ENCODE data around the gene KLHL9.
A peak's percentile ranks its signal among the peaks of the same experiment; 100 is the strongest.

KLHL9 gene

DNA sequence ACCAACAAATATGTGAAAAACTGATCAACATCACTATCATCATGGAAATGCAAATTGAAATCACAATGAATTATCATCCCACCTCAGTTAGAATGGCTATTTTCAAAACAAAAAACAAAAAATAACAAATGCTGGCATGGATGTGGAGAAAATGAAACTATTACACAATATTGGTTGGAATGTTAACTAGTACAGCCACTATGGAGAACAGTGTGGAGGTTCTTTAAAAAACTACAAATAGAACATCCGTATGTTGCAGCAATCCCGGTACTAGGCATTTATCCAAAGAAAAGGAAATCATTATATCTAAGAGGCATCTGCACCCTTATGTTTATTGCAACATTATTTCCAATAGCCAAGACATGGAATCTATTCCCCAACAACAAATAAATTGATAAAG is 21.1 kb downstream of the KLHL9 start:
- Histone ChIP-seq H3K4me2 (no peak overlapping the region), H2AFZ (ENCODE audit: low read depth) (no peak overlapping the region), H3K27ac (no peak overlapping the region), H3K79me2 (ENCODE audit: insufficient read depth, low read depth) (no peaks in the 10 kb centered on the region), H3K27me3 (ENCODE audit: insufficient read depth, low read depth) (peaks cover 4% of the 10 kb centered on the region; the same call in 1 of the 2 replicates), H3K4me1 (ENCODE audit: low read depth, poor library complexity, severe bottlenecking) (peaks cover 8% of the 10 kb centered on the region), H3K4me3 (IDR thresholded peaks at IDR 0.05; ENCODE audit: insufficient read depth, low read depth, low read length) (no peak overlapping the region), H3K36me3 (ENCODE audit: insufficient read depth) (no peaks in the 10 kb centered on the region), H3K9ac (no peak overlapping the region), H4K20me1 (ENCODE audit: insufficient read depth) (no peaks in the 10 kb centered on the region)
- TF ChIP-seq, protein P1, sequence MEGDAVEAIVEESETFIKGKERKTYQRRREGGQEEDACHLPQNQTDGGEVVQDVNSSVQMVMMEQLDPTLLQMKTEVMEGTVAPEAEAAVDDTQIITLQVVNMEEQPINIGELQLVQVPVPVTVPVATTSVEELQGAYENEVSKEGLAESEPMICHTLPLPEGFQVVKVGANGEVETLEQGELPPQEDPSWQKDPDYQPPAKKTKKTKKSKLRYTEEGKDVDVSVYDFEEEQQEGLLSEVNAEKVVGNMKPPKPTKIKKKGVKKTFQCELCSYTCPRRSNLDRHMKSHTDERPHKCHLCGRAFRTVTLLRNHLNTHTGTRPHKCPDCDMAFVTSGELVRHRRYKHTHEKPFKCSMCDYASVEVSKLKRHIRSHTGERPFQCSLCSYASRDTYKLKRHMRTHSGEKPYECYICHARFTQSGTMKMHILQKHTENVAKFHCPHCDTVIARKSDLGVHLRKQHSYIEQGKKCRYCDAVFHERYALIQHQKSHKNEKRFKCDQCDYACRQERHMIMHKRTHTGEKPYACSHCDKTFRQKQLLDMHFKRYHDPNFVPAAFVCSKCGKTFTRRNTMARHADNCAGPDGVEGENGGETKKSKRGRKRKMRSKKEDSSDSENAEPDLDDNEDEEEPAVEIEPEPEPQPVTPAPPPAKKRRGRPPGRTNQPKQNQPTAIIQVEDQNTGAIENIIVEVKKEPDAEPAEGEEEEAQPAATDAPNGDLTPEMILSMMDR (conservative IDR thresholded peaks at IDR 0.05; ENCODE audit: low read depth, low read length) = no peak

DNA sequence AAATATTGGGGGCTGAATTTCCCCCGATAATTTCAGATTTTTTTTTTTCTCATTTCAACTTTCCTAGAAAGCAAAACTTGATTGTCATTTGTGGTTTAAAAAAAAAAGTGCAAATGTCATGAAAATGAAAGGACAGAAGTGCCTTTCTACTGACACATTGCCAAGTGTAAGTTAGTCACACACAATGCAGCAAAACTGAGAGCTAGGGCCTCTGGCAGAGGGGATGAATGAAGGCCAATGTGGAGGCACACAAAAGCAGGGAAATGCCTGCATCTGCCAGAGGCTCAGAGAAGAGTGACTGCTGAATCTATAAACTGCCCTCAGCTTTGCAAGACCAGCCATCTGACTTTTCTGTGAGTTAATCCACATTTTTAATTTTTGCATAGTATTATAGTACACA is 23.3 kb downstream of the KLHL9 start:
- H3K27ac ChIP-seq = no peak overlapping the region

DNA sequence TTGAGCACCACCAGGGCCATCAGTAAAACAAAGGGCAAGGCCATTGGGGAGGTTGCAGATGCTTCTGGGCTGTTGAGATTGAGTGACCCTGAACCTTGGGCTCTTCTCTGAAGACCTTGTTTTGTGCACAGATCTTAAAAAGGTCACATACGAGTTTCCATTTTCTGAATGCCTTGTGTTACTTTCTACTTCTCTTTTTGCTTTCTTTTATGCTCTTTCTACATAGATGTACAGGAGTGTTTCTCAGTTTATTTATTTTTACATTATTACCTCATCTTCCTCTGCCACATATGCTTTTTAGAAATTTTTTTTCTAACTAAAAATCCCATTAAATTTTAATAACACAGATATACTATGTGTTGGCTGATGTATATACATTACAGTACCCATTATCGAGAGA is 30.0 kb downstream of the KLHL9 start, which contains the start of gene IFNA5:
TSS of gene IFNA5 (minus strand) at position 101 of the 400 bp plus-strand sequence. CDS start at position 44, 57 bp downstream.
- no peaks in the 10 kb centered on the region for H3K79me2 ChIP-seq (ENCODE audit: insufficient read depth, low read depth)
- no peaks in the 10 kb centered on the region; the same call in 1 of the 2 replicates for H3K27me3 ChIP-seq (ENCODE audit: insufficient read depth, low read depth)
- H3K9ac ChIP-seq = no peak within 1 kb of the TSS
- H3K36me3 ChIP-seq (ENCODE audit: insufficient read depth) = no peaks in the 10 kb centered on the region
- TF ChIP-seq, protein P1 (conservative IDR thresholded peaks at IDR 0.05; ENCODE audit: low read depth, low read length) = no peak
- no peak within 1 kb of the TSS for H2AFZ ChIP-seq (ENCODE audit: low read depth)
- no peaks in the 10 kb centered on the region for H4K20me1 ChIP-seq (ENCODE audit: insufficient read depth)
- no peak within 1 kb of the TSS for H3K4me3 ChIP-seq (IDR thresholded peaks at IDR 0.05; ENCODE audit: insufficient read depth, low read depth, low read length)
- no peak within 1 kb of the TSS for H3K27ac ChIP-seq
- no peak within 1 kb of the TSS for H3K4me2 ChIP-seq
- H3K4me1 ChIP-seq (ENCODE audit: low read depth, poor library complexity, severe bottlenecking) = no peaks in the 10 kb centered on the region

More for the DNA sequence above, 23.3 kb downstream of the KLHL9 start:
- peaks cover 8% of the 10 kb centered on the region for H3K4me1 ChIP-seq (ENCODE audit: low read depth, poor library complexity, severe bottlenecking)
- H3K36me3 ChIP-seq (ENCODE audit: insufficient read depth) = no peaks in the 10 kb centered on the region
- no peak overlapping the region for H3K4me3 ChIP-seq (IDR thresholded peaks at IDR 0.05; ENCODE audit: insufficient read depth, low read depth, low read length)
- H3K4me2 ChIP-seq = peak overlapping the region; percentile 17; the same call in 1 of the 2 replicates
- no peaks in the 10 kb centered on the region for H4K20me1 ChIP-seq (ENCODE audit: insufficient read depth)
- TF ChIP-seq, protein P1 (conservative IDR thresholded peaks at IDR 0.05; ENCODE audit: low read depth, low read length) = no peak
- no peak overlapping the region for H2AFZ ChIP-seq (ENCODE audit: low read depth)
- no peaks in the 10 kb centered on the region for H3K79me2 ChIP-seq (ENCODE audit: insufficient read depth, low read depth)
- peaks cover 4% of the 10 kb centered on the region; the same call in 1 of the 2 replicates for H3K27me3 ChIP-seq (ENCODE audit: insufficient read depth, low read depth)
- no peak overlapping the region for H3K9ac ChIP-seq

DNA sequence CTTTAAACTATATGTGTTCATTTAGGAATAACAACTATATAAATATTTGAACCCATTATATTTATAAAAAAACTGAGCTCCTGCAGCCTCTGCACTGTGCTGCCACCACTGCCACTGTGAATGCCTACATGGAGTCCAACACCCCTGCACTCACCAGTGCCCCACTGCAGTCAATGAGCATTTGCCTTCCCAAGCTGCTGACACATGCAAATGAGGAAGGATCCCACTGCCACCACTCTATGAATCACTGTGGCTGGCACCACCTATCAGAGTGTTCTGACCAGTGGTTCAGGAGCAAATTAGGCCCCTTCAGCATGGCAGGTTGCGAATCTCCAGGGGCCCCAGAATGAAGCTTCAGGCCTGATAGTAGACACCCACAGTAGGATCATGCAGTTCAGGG is 39.2 kb downstream of the KLHL9 start:
- H3K27me3 ChIP-seq (ENCODE audit: insufficient read depth, low read depth) = peaks cover 17% of the 10 kb centered on the region; the same call in 1 of the 2 replicates
- TF ChIP-seq, protein P1 (conservative IDR thresholded peaks at IDR 0.05; ENCODE audit: low read depth, low read length) = no peak

More for the DNA sequence above, 39.2 kb downstream of the KLHL9 start:
- no peaks in the 10 kb centered on the region for H3K79me2 ChIP-seq (ENCODE audit: insufficient read depth, low read depth)
- peaks cover 32% of the 10 kb centered on the region for H3K4me1 ChIP-seq (ENCODE audit: low read depth, poor library complexity, severe bottlenecking)
- H3K4me3 ChIP-seq (IDR thresholded peaks at IDR 0.05; ENCODE audit: insufficient read depth, low read depth, low read length) = no peak overlapping the region
- no peaks in the 10 kb centered on the region for H3K36me3 ChIP-seq (ENCODE audit: insufficient read depth)
- no peak overlapping the region for H3K4me2 ChIP-seq
- no peak overlapping the region for H3K9ac ChIP-seq
- H4K20me1 ChIP-seq (ENCODE audit: insufficient read depth) = no peaks in the 10 kb centered on the region
- no peak overlapping the region for H3K27ac ChIP-seq
- H2AFZ ChIP-seq (ENCODE audit: low read depth) = no peak overlapping the region
